HEK293T (cell line): Measurements from ENCODE around the gene FABP6.
"Not testable (repeated sequence)": the region's sequence is repeated elsewhere in the genome, so short reads cannot be mapped to it uniquely, and the experiment has no call there.

Experiments
- ELF4 ChIP-seq: fragments of 450-650 bp; IDR thresholded peaks from 2 replicates; pipeline ENCODE4 v1.6.1; 2017; ENCODE audit warnings: antibody characterized with exemption
- FOXA1 ChIP-seq: fragments of 450-650 bp; IDR thresholded peaks from 2 replicates; pipeline ENCODE4 v1.6.1; 2016; ENCODE audit warnings: mild to moderate bottlenecking
- FOXK2 ChIP-seq: fragments of 450-650 bp; IDR thresholded peaks from 2 replicates; pipeline ENCODE4 v1.6.1; 2016; ENCODE audit warnings: mild to moderate bottlenecking
- FOXM1 ChIP-seq: fragments of 450-650 bp; IDR thresholded peaks from 2 replicates; pipeline ENCODE4 v1.6.1; 2017; ENCODE audit warnings: mild to moderate bottlenecking, borderline replicate concordance
- HDGF ChIP-seq: fragments of 450-650 bp; IDR thresholded peaks from 2 replicates; pipeline ENCODE4 v1.6.1; 2017; ENCODE audit warnings: antibody characterized with exemption, borderline replicate concordance
- SP1 ChIP-seq: fragments of 450-650 bp; IDR thresholded peaks from 2 replicates; pipeline ENCODE4 v1.6.1; 2017
- SUZ12 ChIP-seq: fragments of 450-650 bp; IDR thresholded peaks from 2 replicates; pipeline ENCODE4 v1.6.1; 2016; ENCODE audit warnings: mild to moderate bottlenecking
- ZNF384 ChIP-seq: fragments of 450-650 bp; IDR thresholded peaks from 2 replicates; pipeline ENCODE4 v1.6.1; 2016

DNA sequence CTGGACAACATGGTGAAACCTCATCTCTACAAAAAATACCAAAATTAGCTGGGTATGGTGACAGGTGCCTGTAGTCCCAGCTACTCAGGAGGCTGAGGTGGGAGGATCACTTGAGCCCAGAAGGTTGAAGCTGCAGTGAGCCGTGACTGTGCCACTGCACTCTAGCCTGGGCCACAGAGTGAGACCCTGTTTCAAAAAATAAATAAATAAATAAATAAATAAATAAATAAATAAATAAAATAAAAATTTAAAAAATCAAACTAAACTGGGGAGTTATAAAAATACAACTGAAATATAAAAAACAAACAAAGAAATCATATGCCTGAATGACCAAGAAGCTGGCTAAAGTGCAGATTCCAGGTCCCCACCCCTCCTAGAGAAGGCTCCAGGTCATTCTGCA lies 20.3 kb downstream of the FABP6 start:
- TF ChIP-seq ELF4, ZNF384, SP1, FOXK2, FOXM1, FOXA1, HDGF, SUZ12: not testable (repeated sequence)
